H1 (cell line): ENCODE measurements around the gene CALD1. TPM values are rescaled to one million over a fixed set of nuclear protein-coding genes. Genes with fewer than 3 reads are reported as not detected.
A peak's percentile ranks its signal among the peaks of the same experiment; 100 is the strongest.

ENCODE experiments used
- CTCF ChIA-PET: fragments of 300-600 bp; sonication (Branson Sonifier 250); formaldehyde crosslinking; loops from one replicate; lab custom pipeline; 2021; ENCODE audit not compliant: partially characterized antibody; lab: Charles Lee
- POLR2A ChIA-PET: fragments of 300-600 bp; sonication (Branson Sonifier 250); formaldehyde crosslinking; loops from one replicate; lab custom pipeline; 2021; ENCODE audit warnings: inconsistent platforms; ENCODE audit not compliant: partially characterized antibody; lab: Charles Lee
- DNase-seq, 2 experiments: peaks; one replicate each; pipeline versions ENCODE4 v3.0.0 to v3.0.0-alpha.2; 2010 to 2022; ENCODE audit warnings: low spot score in 2 of 2, low read depth in 1 of 2, mixed read lengths in 1 of 2
- FAIRE-seq: peaks from 2 replicates; lab custom pipeline; 2011; peaks lifted over from hg19 to GRCh38; lab: Jason Lieb, UNC
- H2AFZ ChIP-seq: 2 replicates; pipeline ENCODE4 v1.8.1; 2012; ENCODE audit warnings: low read length, inconsistent platforms
- H2AK5ac ChIP-seq: 2 replicates; pipeline ENCODE4 v1.6.1; 2013; ENCODE audit warnings: low read depth, low read length
- H2BK120ac ChIP-seq: replicated peaks from 2 replicates; pipeline ENCODE3; 2013; ENCODE audit warnings: low read depth, low read length, inconsistent platforms
- H2BK12ac ChIP-seq: 2 replicates; pipeline ENCODE4 v1.6.1; 2013; ENCODE audit warnings: low read depth, low read length
- H2BK15ac ChIP-seq: 2 replicates; pipeline ENCODE4 v1.6.1; 2013; ENCODE audit warnings: low read length
- H2BK20ac ChIP-seq: 2 replicates; pipeline ENCODE4 v1.6.1; 2013; ENCODE audit warnings: low read length
- H2BK5ac ChIP-seq: 2 replicates; pipeline ENCODE4 v1.6.1; 2013; ENCODE audit warnings: low read depth, low read length
- H3K14ac ChIP-seq: 2 replicates; pipeline ENCODE4 v1.6.1; 2013; ENCODE audit warnings: inconsistent platforms; ENCODE audit not compliant: insufficient read length
- H3K18ac ChIP-seq: 2 replicates; pipeline ENCODE4 v1.6.1; 2013; ENCODE audit warnings: low read length; ENCODE audit errors: extremely low read depth
- H3K23ac ChIP-seq: 2 replicates; pipeline ENCODE4 v1.6.1; 2013; ENCODE audit warnings: inconsistent platforms; ENCODE audit not compliant: insufficient read length
- H3K23me2 ChIP-seq: 2 replicates; pipeline ENCODE4 v1.6.1; 2013; ENCODE audit warnings: low read depth, low read length
- H3K27ac ChIP-seq: 2 replicates; pipeline ENCODE4 v1.6.1; 2011; ENCODE audit warnings: low read depth, low read length, inconsistent platforms
- H3K27me3 ChIP-seq, 4 experiments: replicated peaks in 1 of 4; 1 replicate in 1 of 4; 2 replicates in 3 of 4; pipeline versions ENCODE4 v1.6.1 to v1.8.1; 2011 to 2013; ENCODE audit warnings: low read length in 3 of 4, mild to moderate bottlenecking in 3 of 4, inconsistent platforms in 2 of 4, mixed read lengths in 2 of 4, moderate library complexity in 1 of 4; ENCODE audit not compliant: control insufficient read depth in 3 of 4, insufficient read depth in 3 of 4; ENCODE audit errors: extremely low read depth in 1 of 4
- H3K36me3 ChIP-seq, 4 experiments: 2 replicates each; pipeline versions ENCODE4 v1.6.1 to v1.8.1; 2011 to 2013; ENCODE audit warnings: mild to moderate bottlenecking in 4 of 4, low read length in 3 of 4, moderate library complexity in 2 of 4, control low read depth in 1 of 4, inconsistent platforms in 1 of 4; ENCODE audit not compliant: insufficient read depth in 4 of 4, control insufficient read depth in 2 of 4
- H3K4ac ChIP-seq: replicated peaks from 2 replicates; pipeline ENCODE3; 2013; ENCODE audit warnings: low read length, low read depth, mixed read lengths, inconsistent platforms; ENCODE audit not compliant: insufficient read length
- H3K4me1 ChIP-seq, 4 experiments: replicated peaks in 1 of 4; 1 replicate in 1 of 4; 2 replicates in 3 of 4; pipeline versions ENCODE4 v1.6.1 to v1.8.1; 2011 to 2013; ENCODE audit warnings: low read length in 3 of 4, inconsistent platforms in 2 of 4, mixed read lengths in 1 of 4; ENCODE audit not compliant: insufficient read depth in 4 of 4, control insufficient read depth in 3 of 4
- H3K4me2 ChIP-seq, 2 experiments: 2 replicates each; pipeline versions ENCODE4 v1.6.1 to v1.8.1; 2011 to 2013; ENCODE audit warnings: low read depth in 2 of 2, low read length in 2 of 2, control low read depth in 1 of 2, inconsistent platforms in 1 of 2, mild to moderate bottlenecking in 1 of 2; ENCODE audit not compliant: insufficient read depth in 1 of 2
- H3K4me3 ChIP-seq, 4 experiments: fragments of 200-600, 300-600 bp in 1 of 4; sonication (generic), shearing (Covaris generic), sonication (Bioruptor Twin) in 1 of 4; 2 replicates each; pipeline versions ENCODE4 v1.5.1 to v1.8.1; 2011 to 2016; ENCODE audit warnings: low read length in 4 of 4, low read depth in 3 of 4, control low read depth in 2 of 4, inconsistent platforms in 2 of 4, mild to moderate bottlenecking in 2 of 4, mixed read lengths in 1 of 4, moderate library complexity in 1 of 4; ENCODE audit not compliant: insufficient read depth in 2 of 4; ENCODE audit errors: extremely low read depth in 1 of 4
- H3K56ac ChIP-seq: replicated peaks from 2 replicates; pipeline ENCODE3; 2013; ENCODE audit warnings: low read depth, mild to moderate bottlenecking, mixed read lengths, low read length, inconsistent platforms; ENCODE audit not compliant: insufficient read length
- H3K79me1 ChIP-seq: 2 replicates; pipeline ENCODE4 v1.6.1; 2013; ENCODE audit warnings: low read depth, low read length, control low read depth
- H3K79me2 ChIP-seq, 2 experiments: 2 replicates each; pipeline versions ENCODE4 v1.6.1 to v1.8.1; 2012 to 2013; ENCODE audit warnings: low read length in 2 of 2, mild to moderate bottlenecking in 2 of 2, inconsistent platforms in 1 of 2; ENCODE audit not compliant: insufficient read depth in 2 of 2, control insufficient read depth in 1 of 2
- H3K9ac ChIP-seq, 4 experiments: replicated peaks in 1 of 4; 1 replicate in 1 of 4; 2 replicates in 3 of 4; pipeline versions ENCODE4 v1.6.1 to v1.8.1; 2011 to 2013; ENCODE audit warnings: low read depth in 3 of 4, low read length in 3 of 4, control low read depth in 2 of 4, mild to moderate bottlenecking in 2 of 4, moderate library complexity in 2 of 4, inconsistent platforms in 1 of 4; ENCODE audit errors: extremely low read depth in 1 of 4
- H3K9me3 ChIP-seq, 2 experiments: 2 replicates each; pipeline versions ENCODE4 v1.6.1 to v1.8.1; 2012 to 2013; ENCODE audit warnings: mild to moderate bottlenecking in 2 of 2, moderate library complexity in 2 of 2, control low read depth in 1 of 2, inconsistent platforms in 1 of 2, low read depth in 1 of 2, low read length in 1 of 2, mixed read lengths in 1 of 2; ENCODE audit not compliant: insufficient read depth in 2 of 2
- H4K20me1 ChIP-seq, 2 experiments: replicated peaks in 1 of 2; 2 replicates each; pipeline versions ENCODE3 to v1.8.1; 2011 to 2013; ENCODE audit warnings: inconsistent platforms in 2 of 2, low read length in 2 of 2, mild to moderate bottlenecking in 1 of 2; ENCODE audit not compliant: insufficient read depth in 2 of 2, control insufficient read depth in 1 of 2
- H4K5ac ChIP-seq: 2 replicates; pipeline ENCODE4 v1.6.1; 2013; ENCODE audit warnings: low read length, low read depth, mixed read lengths, inconsistent platforms; ENCODE audit not compliant: insufficient read length
- H4K8ac ChIP-seq: 2 replicates; pipeline ENCODE4 v1.8.0; 2013; ENCODE audit warnings: mild to moderate bottlenecking, moderate library complexity, low read length, inconsistent platforms; ENCODE audit not compliant: insufficient read depth; ENCODE audit errors: extremely low read depth
- H4K91ac ChIP-seq: replicated peaks from 2 replicates; pipeline ENCODE3; 2013; ENCODE audit warnings: low read length, mixed read lengths, inconsistent platforms; ENCODE audit not compliant: insufficient read length
- CBX8 ChIP-seq: fragments of 300-800, 300-1000 bp; sonication (generic); IDR thresholded peaks from 2 replicates; pipeline ENCODE4 v1.7.1; 2016; ENCODE audit warnings: low read depth, low read length, borderline replicate concordance
- CHD1 ChIP-seq: IDR thresholded peaks from 2 replicates; pipeline ENCODE4 v1.6.1; 2012; ENCODE audit warnings: low read depth, low read length, improper control_type of control experiment
- CREB1 ChIP-seq: IDR thresholded peaks from 2 replicates; pipeline ENCODE4 v1.6.1; 2012; ENCODE audit warnings: inconsistent platforms
- EGR1 ChIP-seq: IDR thresholded peaks from 2 replicates; pipeline ENCODE4 v1.6.1; 2011; ENCODE audit warnings: low read depth, low read length, borderline replicate concordance
- KDM5A ChIP-seq: fragments of 200-600 bp; IDR thresholded peaks from 2 replicates; pipeline ENCODE4 v1.7.1; 2012; ENCODE audit warnings: mild to moderate bottlenecking, low read length, inconsistent platforms, mixed read lengths
- NANOG ChIP-seq: IDR thresholded peaks from 2 replicates; pipeline ENCODE4 v1.6.1; 2011; ENCODE audit warnings: low read length, low read depth, mild to moderate bottlenecking, inconsistent platforms; ENCODE audit not compliant: insufficient read depth, poor library complexity, severe bottlenecking
- POLR2AphosphoS5 ChIP-seq: IDR thresholded peaks from 2 replicates; pipeline ENCODE4 v1.6.1; 2011; ENCODE audit warnings: low read depth, low read length
- SIRT6 ChIP-seq: IDR thresholded peaks from one replicate; pipeline ENCODE4 v1.7.1; 2012; ENCODE audit warnings: low read length, inconsistent platforms
- SIX5 ChIP-seq: IDR thresholded peaks from 2 replicates; pipeline ENCODE4 v1.6.1; 2011; ENCODE audit warnings: mild to moderate bottlenecking, low read depth, low read length
- ZNF274 ChIP-seq: IDR thresholded peaks from 2 replicates; pipeline ENCODE4 v1.7.0; 2012; ENCODE audit warnings: low read length, borderline replicate concordance; ENCODE audit errors: extremely low read depth
- WGBS, 2 experiments: shearing (Covaris generic) in 1 of 2; methylation state at CpG; one replicate each; pipeline versions ENCODE4 v1.1.6 to v1.1.7; 2013 to 2015; ENCODE audit warnings: low lambda C conversion rate in 2 of 2, mixed read lengths in 2 of 2, inconsistent platforms in 1 of 2, low coverage in 1 of 2, missing lambda C conversion rate in 1 of 2; ENCODE audit not compliant: insufficient replicate concordance in 2 of 2, insufficient coverage in 1 of 2, insufficient read length in 1 of 2; ENCODE audit errors: extremely low coverage in 1 of 2, missing lambda C conversion rate in 1 of 2; 5-methylcytosine and 5-hydroxymethylcytosine counted together
- polyA plus RNA-seq, 7 experiments: library from polyadenylated mRNA; depleted of rRNA in 3 of 7; stranded (reverse) in 5 of 7; unstranded in 2 of 7; fragments of >200 nt in 5 of 7; fragments of 200-250 nt in 2 of 7; gene quantifications; 1 replicate in 5 of 7; 2 replicates in 1 of 7; 4 replicates in 1 of 7; pipeline versions ENCODE4 v1.2.1 to v1.2.3, GENCODE V29; 2011 to 2013; ENCODE audit warnings: missing spikeins in 2 of 7, mixed read lengths in 2 of 7
- total RNA-seq: library from RNA; stranded (reverse); fragmentation: NEBNext Ultra II Directional; extraction: Animal tissue kit (Norgen Biotek cat#: 25700); gene quantifications from 2 replicates; pipeline ENCODE4 v1.2.1, GENCODE V29; 2021
- TF ChIP-seq, protein P1 (sequence below): IDR thresholded peaks from 2 replicates; pipeline ENCODE4 v1.6.1; 2012; ENCODE audit warnings: inconsistent platforms

The CALD1 gene
- total and polyA plus RNA-seq, 2 of the 8 experiments (the other 6 are each of a cell fraction or from before 2014, with no cell fraction given), result 34.3 to 177 TPM

- 91% methylated on average over 4 of the region's 4 CpGs; no CpG with 5 or more reads in 1 of the 2 experiments for WGBS, 2 experiments
- no peak overlapping the region for H3K23ac ChIP-seq
- H3K9ac ChIP-seq, result no peak overlapping the region
- no peak overlapping the region for H3K18ac ChIP-seq
- H4K8ac ChIP-seq, result no peak overlapping the region
- no peak overlapping the region for H2BK120ac ChIP-seq
- H2AFZ ChIP-seq, result no peak overlapping the region
- H2BK15ac ChIP-seq, result no peak overlapping the region
- H3K14ac ChIP-seq, result no peak overlapping the region
- H2BK20ac ChIP-seq, result no peak overlapping the region
- H4K5ac ChIP-seq, result no peak overlapping the region
- peak overlapping the region; percentile 61; the same call in 1 of the 2 replicates for H2BK12ac ChIP-seq
- no peak overlapping the region for H2BK5ac ChIP-seq
- no peak for FAIRE-seq
- no peak overlapping the region for H3K56ac ChIP-seq
- H3K4me3 ChIP-seq, result no peak overlapping the region
- no peak overlapping the region for H3K4me2 ChIP-seq
- H3K36me3 ChIP-seq, result no peaks in the 10 kb centered on the region
- no peak for DNase-seq
- no peak overlapping the region for H3K4ac ChIP-seq
- H3K27me3 ChIP-seq, result no peaks in the 10 kb centered on the region
- no peak overlapping the region for H4K91ac ChIP-seq
- no peaks in the 10 kb centered on the region for H3K79me1 ChIP-seq
- no peak overlapping the region for H3K27ac ChIP-seq
- TF ChIP-seq ZNF274 (no peak), CHD1 (no peak), CREB1 (no peak), POLR2AphosphoS5 (no peak), SIX5 (no peak), SIRT6 (no peak), EGR1 (no peak), KDM5A (no peak), CBX8 (no peak), NANOG (no peak)
- TF ChIP-seq, protein P1, sequence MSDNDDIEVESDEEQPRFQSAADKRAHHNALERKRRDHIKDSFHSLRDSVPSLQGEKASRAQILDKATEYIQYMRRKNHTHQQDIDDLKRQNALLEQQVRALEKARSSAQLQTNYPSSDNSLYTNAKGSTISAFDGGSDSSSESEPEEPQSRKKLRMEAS, result no peak
- no peaks in the 10 kb centered on the region for H3K9me3 ChIP-seq
- H2AK5ac ChIP-seq, result no peak overlapping the region
- H3K4me1 ChIP-seq, result peaks cover 0 to 6% (median 5%) of the 10 kb centered on the region in 4 experiments; a peak in 5 of 7 replicates
- peaks cover 0 to 2% of the 10 kb centered on the region in 2 experiments for H4K20me1 ChIP-seq
- no peaks in the 10 kb centered on the region for H3K23me2 ChIP-seq
- POLR2A ChIA-PET, result no interaction called here
- H3K79me2 ChIP-seq, result peaks cover 0 to 6% of the 10 kb centered on the region in 2 experiments; a peak in 1 of 4 replicates
- CTCF ChIA-PET, result no interaction called here
Observed at GRCh38 chr7:134910214-134910890, 130.9 kb downstream of the CALD1 start.
